Stimulated activated CD4-positive, alpha-beta T cell treated with anti-CD3 and anti-CD28 coated beads, Interleukin-15, amount 100 ng/mL, for 1 hour (primary cell): ENCODE measurements around the gene REPIN1.

Source experiments
- DNase-seq, 2 donors: peaks; one replicate each; pipeline ENCODE4 v3.0.0-alpha.2; 2020; ENCODE audit warnings: low read depth in 1 of 2, low spot score in 1 of 2

Gene REPIN1

DNA sequence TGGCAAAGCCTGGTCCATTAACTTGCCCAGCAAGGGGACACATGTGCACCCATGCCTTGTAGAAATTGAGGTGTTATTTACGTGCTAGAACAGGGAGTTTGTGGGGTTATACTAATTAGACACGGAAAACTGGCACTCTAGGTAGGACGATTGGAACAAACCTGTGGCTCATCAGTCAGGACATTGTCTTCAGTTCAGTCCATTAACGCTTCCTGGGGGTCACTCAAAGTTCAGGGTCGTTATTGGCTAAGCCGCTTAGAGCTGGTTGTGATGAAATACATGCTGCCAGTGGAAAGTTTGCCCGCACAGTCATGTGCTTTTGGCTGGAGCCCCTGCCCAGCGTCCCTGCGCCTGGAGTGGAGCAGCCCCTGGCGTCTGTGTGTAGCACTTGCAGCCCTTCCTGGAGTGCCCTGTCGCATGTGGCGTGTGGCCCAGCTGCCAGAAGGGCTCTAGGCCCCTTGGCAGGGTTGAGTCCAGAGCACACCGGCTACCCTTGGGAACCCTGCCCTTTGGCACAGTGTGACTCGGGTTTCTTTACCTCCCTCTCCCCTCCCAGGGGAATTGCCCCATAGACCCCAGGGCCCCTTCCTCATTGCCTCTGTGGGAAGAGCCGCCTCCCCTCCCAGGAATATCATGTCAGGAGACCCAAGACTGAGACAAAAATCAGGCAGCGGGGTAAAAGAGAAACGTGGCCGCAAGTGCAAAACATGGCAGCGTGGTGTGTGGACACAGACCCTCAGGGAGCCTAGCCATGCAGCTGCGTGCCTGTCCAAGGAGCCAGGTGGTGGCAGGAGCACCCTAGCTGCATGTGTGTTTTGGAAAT, 20.3 kb downstream of the REPIN1 start:
- DNase-seq = no peak

- DNase-seq = no peak
Observed at GRCh38 chr7:150389532-150389816, 20.9 kb downstream of the REPIN1 start.

DNA sequence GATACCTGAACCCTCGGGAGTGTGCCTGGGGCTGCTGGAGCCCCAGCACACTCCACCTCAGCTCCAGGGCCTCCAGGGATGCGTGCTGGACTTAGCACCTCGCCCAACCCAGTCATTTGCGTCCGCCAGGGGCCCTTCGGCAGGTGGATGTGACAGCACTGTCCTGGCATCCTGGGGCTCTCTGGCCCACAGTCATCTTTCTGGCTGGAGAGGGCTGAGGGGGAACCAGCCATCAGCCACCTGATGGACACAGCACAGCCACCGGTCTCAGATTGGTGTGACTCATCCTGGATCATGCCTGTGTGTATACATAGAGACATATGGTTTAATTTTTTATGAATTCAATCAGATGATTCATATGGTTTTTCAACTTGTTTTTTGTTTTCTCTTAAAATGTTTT, 21.6 kb downstream of the REPIN1 start:
- no peak for DNase-seq

DNA sequence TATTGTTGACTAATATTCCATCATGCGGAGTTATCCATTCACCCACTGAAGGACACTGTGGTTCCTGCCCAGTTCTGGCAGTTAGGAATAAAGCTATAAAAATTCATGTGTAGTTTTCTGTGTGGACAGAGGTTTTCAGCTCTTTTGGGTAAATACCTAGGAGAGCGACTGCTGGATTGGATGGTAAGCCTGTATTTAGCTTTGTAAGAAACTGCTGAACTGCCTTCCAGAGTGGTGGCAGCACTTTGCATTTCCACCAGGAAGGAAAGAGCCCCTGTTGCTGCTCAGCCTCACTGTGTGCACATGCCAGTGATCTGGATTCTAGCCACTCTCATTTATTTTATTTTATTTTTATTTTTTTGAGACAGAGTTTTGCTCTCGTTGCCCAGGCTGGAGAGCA, 24.7 kb downstream of the REPIN1 start:
- DNase-seq = no peak

GRCh38 chr7:150396426-150396825, 27.8 kb downstream of the REPIN1 start:
- DNase-seq = no peak

GRCh38 chr7:150396851-150397260, 28.2 kb downstream of the REPIN1 start:
- no peak for DNase-seq

- no peak for DNase-seq
Observed at GRCh38 chr7:150397346-150398107, 28.9 kb downstream of the REPIN1 start.

DNA sequence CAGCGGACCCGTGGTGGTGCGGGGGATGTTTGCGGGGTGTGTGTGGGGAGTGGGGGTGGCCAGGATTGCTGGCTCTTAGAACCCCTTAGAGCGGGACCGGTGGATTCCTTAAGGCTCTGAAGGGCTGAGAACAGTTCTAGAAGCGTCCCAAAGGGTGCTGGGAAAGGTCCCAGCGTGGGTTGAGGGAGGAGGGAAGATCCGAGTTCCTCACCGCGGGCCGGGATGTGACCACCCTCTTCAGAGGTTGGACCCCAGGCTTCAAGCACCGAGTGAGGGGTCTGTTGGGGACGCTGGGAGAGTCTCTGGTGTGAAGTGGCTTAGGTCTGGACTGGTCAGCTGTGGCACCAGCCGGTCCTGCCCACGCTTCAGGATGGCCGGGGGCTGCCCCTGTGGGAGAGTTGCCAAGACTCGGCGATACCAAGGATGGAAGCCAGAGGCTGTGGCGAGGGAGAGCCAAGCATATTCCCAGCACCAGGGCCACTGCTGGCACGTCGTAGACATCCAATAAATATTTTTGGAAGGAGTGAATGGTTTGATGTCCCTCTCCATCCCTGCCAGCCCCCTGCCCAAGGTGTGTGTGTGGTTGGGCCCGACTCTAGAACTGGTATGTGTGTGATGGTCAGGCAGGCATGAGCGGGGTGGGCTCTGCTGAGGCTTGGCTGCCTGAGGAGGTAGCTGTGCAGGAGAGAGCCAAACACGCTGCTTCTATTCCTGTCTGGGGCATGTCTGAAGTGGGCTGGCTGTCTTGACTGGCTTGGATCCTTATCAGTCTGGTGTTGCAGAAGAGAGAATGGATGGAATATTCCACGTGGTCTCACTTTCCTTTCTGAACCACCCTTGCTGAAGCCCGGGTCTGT, 29.7 kb downstream of the REPIN1 start:
- no peak for DNase-seq

DNA sequence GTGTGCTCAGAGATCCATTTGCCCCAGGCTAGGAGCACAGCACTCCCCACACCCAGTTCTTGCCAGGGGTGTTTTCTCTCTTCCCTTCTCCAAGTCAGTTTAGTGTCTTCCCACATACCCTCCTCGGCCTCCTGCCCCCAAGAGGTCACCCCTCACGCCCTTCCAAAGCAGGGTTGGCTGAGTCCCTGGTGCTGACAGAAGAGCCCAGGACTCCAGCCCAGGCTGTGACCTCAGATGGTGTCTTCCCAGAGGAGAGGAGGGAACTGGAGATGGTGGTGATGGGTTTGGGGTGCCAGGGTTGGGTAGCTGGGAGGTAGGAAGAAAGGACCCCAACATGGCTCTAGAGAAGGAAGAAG, 30.3 kb downstream of the REPIN1 start:
- no peak for DNase-seq

DNA sequence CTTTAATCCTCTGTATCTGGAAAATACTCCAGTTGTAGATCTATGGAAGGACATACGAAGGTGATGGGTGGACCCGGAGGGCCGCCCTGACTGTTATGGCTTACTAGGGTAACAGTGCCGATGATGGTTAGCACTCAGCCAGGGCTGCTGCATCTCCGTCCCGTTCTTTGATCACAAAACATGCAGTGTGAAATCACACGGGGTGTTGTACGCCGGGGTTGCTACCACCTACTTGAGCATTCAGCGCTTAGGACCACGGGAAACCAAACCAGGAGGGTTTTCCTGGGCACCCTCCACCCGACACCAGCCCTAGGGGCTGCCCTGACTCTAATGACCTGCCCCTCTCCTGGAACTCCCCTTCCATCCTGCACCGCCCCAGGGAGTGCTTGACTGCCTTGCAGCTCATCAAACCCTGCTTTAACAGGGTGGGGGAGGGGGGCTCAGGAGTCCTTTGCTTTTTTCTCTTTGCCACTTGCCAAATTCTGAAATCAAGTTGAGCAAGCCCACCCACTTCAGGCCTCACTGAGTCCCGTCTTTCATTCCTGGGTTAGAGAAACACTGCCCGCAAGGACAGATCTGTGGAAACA, 30.9 kb downstream of the REPIN1 start:
- DNase-seq = no peak

DNA sequence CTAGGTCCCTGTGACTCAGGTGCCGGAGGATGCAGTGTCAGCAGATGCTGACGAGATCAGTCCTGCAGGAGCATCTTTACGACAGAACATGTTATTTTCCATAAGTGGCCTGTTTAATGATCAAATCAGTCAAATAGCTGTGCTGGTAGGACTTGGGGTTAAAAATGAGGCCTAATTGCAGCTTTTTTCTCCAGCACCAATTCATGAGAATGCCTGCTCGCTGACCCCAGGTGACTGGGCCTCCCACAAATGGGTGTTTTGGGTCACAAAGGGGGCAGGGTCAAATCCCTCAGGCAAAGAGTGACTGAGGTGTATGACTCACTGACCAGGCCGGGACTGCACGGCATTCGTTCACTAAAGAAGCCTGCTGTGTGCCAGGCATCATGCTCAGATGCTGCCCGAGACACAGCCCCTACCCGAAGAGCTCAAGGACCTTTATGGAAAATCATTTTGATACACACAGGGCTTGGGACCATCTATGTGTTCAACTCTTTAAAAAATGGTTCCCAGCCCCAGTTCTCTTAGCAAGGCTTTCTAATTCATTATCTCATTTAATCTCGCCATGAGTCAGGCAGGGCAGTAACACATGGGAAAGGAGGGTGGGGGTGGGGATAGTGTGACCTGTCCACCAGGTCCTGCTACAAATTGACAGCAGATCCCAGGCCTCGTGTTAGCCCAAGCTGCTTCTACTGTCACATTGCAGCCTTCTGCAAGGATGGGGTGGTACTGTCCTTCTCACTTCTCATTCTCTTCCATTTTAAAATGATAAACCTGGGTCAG, 31.6 kb downstream of the REPIN1 start:
- no peak for DNase-seq

GRCh38 chr7:150400788-150401423, 32.3 kb downstream of the REPIN1 start:
- no peak for DNase-seq

DNA sequence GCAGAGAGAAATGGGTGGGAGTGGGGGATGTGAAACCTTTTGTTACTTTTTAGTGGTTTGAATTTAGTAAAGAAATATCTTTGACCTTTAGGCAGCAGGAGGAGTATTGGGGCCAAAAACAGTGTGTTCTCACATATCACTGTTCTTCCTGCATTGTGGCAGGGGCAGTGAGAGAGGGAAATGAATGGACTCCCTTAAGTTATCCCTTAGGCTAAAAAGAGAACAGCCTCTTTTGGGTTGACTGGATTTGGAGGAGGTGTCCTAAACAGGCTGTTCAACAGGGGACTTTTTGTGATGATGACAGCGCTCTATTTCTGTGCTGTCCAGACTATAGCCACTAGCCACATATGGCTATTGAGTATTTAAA, 32.8 kb downstream of the REPIN1 start:
- no peak for DNase-seq

DNA sequence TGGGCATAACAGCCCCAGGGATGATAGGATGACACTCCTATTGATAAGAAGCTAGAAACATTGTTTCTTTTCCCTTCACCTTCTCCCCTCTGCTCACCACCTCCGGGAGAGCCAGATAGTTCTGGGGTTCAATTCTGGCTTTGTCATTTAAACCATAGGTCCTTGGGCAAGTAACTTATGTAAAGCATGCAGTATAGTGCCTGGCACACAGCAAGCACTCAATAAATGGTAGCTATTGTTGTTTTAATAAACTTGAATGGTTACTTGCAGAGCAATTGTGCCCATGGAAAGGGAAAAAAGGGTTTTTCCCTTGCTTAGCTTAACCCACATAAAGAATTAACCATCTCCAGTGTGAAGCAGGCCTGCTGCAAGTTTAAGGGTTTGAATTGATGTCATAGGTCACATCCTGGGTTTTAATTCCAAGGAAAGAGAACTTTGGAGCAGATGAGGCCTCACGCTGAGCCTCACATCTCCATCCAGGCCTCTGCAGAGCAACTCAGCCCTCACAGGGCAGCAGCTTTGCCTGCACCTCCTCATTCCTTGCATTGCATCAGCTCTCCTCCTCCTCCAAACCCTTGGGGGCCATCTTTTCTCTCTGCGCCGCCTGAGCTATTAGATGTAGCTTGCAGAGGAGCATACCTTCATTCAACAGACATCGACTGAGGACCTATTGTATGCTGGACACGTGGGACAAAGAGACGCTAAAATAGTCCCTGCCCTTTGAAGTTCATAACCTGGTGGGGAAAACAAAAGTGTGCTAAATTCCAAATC, 33.4 kb downstream of the REPIN1 start:
- no peak for DNase-seq

DNA sequence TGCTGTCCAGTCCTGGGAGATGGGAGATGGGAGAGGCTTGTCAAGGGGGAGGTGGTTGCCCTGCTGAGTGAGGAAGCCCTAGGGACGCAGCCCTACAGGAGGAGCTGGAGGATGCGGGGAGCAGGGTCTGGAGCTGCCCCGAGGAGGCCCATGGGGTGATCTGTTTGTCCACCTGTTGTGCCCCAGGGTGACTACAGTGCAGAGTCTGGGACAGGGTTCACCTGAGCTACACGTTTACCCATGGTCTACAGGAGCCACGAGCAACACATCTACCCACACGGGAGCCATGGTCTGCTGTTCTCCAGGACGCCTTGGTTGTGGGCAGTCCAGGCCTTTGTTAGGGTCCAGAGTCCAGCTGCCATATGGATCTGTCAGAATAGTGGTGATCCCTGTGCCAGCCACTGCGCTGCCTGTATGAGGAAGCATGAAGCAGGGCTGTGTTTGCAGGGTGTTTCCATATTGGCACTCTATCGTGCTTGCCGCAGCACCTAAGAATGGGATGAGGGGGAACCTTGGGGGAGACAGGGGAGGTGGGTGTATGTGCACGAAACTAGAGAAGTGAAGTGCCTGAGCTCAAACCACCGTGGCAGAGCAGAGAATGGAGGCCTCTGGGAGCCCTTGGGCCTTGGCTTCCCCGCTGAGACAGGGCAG, 34.2 kb downstream of the REPIN1 start:
- DNase-seq = no peak

DNA sequence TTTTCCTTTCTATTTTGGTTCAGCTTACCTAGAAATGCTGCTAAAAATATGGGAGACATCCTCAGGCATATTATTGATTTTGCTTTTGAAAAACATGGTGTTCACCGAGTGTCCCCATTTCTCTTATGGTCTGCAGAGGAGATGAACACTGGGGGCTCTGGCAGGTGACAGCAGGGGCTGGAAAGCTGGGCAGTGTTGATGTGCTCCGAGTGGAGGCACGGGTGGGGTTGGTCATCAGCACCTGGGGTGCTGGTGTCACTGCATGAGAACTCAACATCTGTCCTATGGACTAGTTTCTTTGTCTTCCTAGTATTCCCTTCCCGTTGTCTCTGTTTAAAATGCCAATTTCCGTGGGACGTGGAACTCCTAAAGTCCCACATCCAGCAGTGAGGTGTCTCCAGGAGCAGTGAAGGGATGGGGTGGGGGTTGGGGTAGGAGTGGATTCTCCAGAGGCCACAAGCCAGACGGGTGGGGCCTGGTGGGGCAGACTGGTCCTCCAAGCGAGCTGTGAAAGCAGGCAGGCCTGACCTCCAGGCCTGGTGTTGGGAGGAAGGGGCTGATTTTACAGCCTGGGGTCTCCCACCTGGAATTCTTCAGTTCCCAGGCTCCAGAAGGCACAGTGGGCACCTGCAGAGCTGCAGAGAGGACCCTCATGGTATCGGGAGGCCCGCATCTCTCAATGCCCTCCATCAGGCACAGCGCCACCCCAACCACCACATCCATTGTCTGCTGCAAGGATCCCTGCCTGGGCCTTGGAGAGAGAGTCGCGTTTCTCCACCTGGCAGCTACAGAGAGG, 35.0 kb downstream of the REPIN1 start:
- DNase-seq = no peak

DNA sequence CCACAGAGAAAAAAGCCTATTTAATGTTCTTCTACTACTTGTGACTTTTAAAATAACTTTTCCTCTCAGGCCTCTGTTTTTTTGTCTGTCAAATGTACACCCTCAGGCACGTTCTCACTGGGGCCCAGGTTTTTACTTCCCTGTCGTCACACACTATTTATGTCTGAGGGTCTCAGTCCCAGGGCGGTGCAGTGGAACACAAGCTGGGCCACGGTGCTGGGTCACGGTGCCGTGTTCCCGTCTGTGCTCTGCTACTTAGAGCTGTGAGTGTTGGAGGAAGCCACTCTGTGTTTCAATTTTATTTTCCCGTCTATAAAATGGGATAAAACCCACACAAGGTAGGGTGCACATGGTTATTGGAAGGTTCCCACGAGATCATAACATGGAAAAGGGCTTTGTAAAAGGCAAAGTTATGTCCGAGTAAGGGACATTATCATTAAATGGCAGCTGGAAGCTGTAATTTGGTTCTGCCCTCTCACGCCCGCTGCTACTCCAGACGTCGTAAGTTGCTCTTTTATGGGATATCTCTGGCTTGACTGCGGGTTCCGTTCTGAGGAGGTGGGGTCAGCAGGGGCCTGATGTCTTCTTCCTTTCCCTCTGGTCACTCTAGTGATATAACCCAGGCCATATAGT, 35.7 kb downstream of the REPIN1 start:
- DNase-seq = no peak
